NCI-H2171 (cell line): ENCODE data around the gene TTC28.

Source experiments
- DNase-seq: peaks from one replicate; lab custom pipeline; 2025; lab: John Stamatoyannopoulos, UW

TTC28 gene

GRCh38 chr22:28268850-28269249 lies 410.8 kb downstream of the TTC28 start:
- DNase-seq, result no peak

- DNase-seq, result no peak
These were observed 411.5 kb downstream of the TTC28 start for GRCh38 chr22:28268171-28268570.

GRCh38 chr22:28260619-28261018 lies 419.0 kb downstream of the TTC28 start:
- no peak for DNase-seq

GRCh38 chr22:28259774-28260312 lies 419.8 kb downstream of the TTC28 start:
- DNase-seq, result no peak

GRCh38 chr22:28254396-28254795 lies 425.2 kb downstream of the TTC28 start:
- no peak for DNase-seq

- DNase-seq, result no peak
These were observed 427.1 kb downstream of the TTC28 start for GRCh38 chr22:28252539-28252938.

GRCh38 chr22:28250036-28250695 lies 429.5 kb downstream of the TTC28 start:
- DNase-seq, result no peak

GRCh38 chr22:28249402-28249801 lies 430.2 kb downstream of the TTC28 start:
- no peak for DNase-seq

GRCh38 chr22:28247667-28248363 lies 431.8 kb downstream of the TTC28 start:
- no peak for DNase-seq

GRCh38 chr22:28247136-28247535 lies 432.5 kb downstream of the TTC28 start:
- DNase-seq, result no peak

- no peak for DNase-seq
These were observed 433.2 kb downstream of the TTC28 start for GRCh38 chr22:28246397-28246796.

- DNase-seq, result no peak
These were observed 433.9 kb downstream of the TTC28 start for GRCh38 chr22:28245579-28246224.

- no peak for DNase-seq
These were observed 434.9 kb downstream of the TTC28 start for GRCh38 chr22:28244757-28245156.

- DNase-seq, result no peak
These were observed 436.1 kb downstream of the TTC28 start for GRCh38 chr22:28243539-28243938.

- no peak for DNase-seq
These were observed 437.9 kb downstream of the TTC28 start for GRCh38 chr22:28241656-28242290.

- DNase-seq, result no peak
These were observed 439.7 kb downstream of the TTC28 start for GRCh38 chr22:28239941-28240340.

GRCh38 chr22:28237783-28238182 lies 441.9 kb downstream of the TTC28 start:
- no peak for DNase-seq

GRCh38 chr22:28237112-28237511 lies 442.5 kb downstream of the TTC28 start:
- DNase-seq, result no peak

- DNase-seq, result no peak
These were observed 447.4 kb downstream of the TTC28 start for GRCh38 chr22:28232204-28232603.

- no peak for DNase-seq
These were observed 448.2 kb downstream of the TTC28 start for GRCh38 chr22:28231441-28231840.

- no peak for DNase-seq
These were observed 449.0 kb downstream of the TTC28 start for GRCh38 chr22:28230671-28231070.
